NOMO-1 treated with DMSO at 0.1 percent for 48 hours (cell line): ENCODE results near the gene TUBAL3.

Experiments
- DNase-seq: peaks from one replicate; lab custom pipeline; 2025; ENCODE audit not compliant: unreplicated experiment; lab: John Stamatoyannopoulos, UW

The TUBAL3 gene

GRCh38 chr10:5343979-5344378 is 60.6 kb downstream of the TUBAL3 start:
- DNase-seq: no peak

GRCh38 chr10:5343561-5343960 is 61.1 kb downstream of the TUBAL3 start:
- DNase-seq: peak; percentile 53
